HG03565 (cell line): ENCODE data around the gene QDPR.
A peak's percentile ranks its signal among the peaks of the same experiment; 100 is the strongest.
"Not testable (repeated sequence)": the region's sequence is repeated elsewhere in the genome, so short reads cannot be mapped to it uniquely, and the experiment has no call there.

Source experiments
- ATAC-seq: cut with Tn5 transposase; IDR thresholded peaks from one replicate; pipeline ENCODE4 v1.9.1; 2021; ENCODE audit warnings: mild to moderate bottlenecking, moderate library complexity; ENCODE audit not compliant: unreplicated experiment

Gene QDPR

GRCh38 chr4:17492058-17492741 is 19.7 kb downstream of the QDPR start:
- no peak for ATAC-seq

GRCh38 chr4:17491196-17491595 is 20.7 kb downstream of the QDPR start:
- no peak for ATAC-seq

GRCh38 chr4:17490575-17491059 is 21.3 kb downstream of the QDPR start:
- no peak for ATAC-seq

GRCh38 chr4:17489721-17490120 is 22.2 kb downstream of the QDPR start:
- ATAC-seq = no peak

- ATAC-seq = no peak
These were observed 22.8 kb downstream of the QDPR start for GRCh38 chr4:17489123-17489522.

- ATAC-seq = no peak
These were observed 29.2 kb downstream of the QDPR start for GRCh38 chr4:17482716-17483115.

- no peak for ATAC-seq
These were observed 30.9 kb downstream of the QDPR start for GRCh38 chr4:17480955-17481354.

GRCh38 chr4:17480210-17480927 is 31.5 kb downstream of the QDPR start:
- ATAC-seq = no peak

GRCh38 chr4:17477774-17478472 is 34.0 kb downstream of the QDPR start:
- ATAC-seq = no peak

- no peak for ATAC-seq
These were observed 35.0 kb downstream of the QDPR start for GRCh38 chr4:17476853-17477252.

GRCh38 chr4:17475481-17475880 is 36.4 kb downstream of the QDPR start:
- no peak for ATAC-seq

- ATAC-seq = no peak
These were observed 41.8 kb downstream of the QDPR start for GRCh38 chr4:17469931-17470674.

GRCh38 chr4:17468619-17469221 is 43.2 kb downstream of the QDPR start:
- no peak for ATAC-seq

- ATAC-seq = no peak
These were observed 48.3 kb downstream of the QDPR start for GRCh38 chr4:17463606-17464005.

- no peak for ATAC-seq
These were observed 61.6 kb downstream of the QDPR start for GRCh38 chr4:17450269-17450804.

GRCh38 chr4:17448689-17449088 is 63.2 kb downstream of the QDPR start:
- no peak for ATAC-seq

GRCh38 chr4:17447675-17448298 is 64.1 kb downstream of the QDPR start:
- peak; percentile 92 for ATAC-seq

- ATAC-seq = no peak
These were observed 64.8 kb downstream of the QDPR start for GRCh38 chr4:17447056-17447455.

- not testable (repeated sequence) for ATAC-seq
These were observed 69.4 kb downstream of the QDPR start for GRCh38 chr4:17442477-17442876.

GRCh38 chr4:17437396-17437795 is 74.5 kb downstream of the QDPR start:
- no peak for ATAC-seq
